GM12878 (cell line): ENCODE data around the gene MIS12. TPM values are rescaled to one million over a fixed set of nuclear protein-coding genes. Genes with fewer than 3 reads are reported as not detected.

ENCODE experiments used
- ATAC-seq: fragments of 200-7000 bp; cut with Tn5 transposase; 3 replicates; pipeline ENCODE4 v1.9.1; 2020; ENCODE audit warnings: mild to moderate bottlenecking, moderate library complexity
- BruUV-seq: library from RNA; stranded (reverse); fragments of 400-500 nt; replicated peaks from 2 replicates; lab custom pipeline; 2021; lab: Mats Ljungman, UMichigan
- CTCF ChIA-PET: fragments of 300-600 bp; sonication (Branson Sonifier 250); formaldehyde crosslinking; extraction: SDS; loops from one replicate; lab custom pipeline; 2021; ENCODE audit warnings: inconsistent platforms; lab: Yijun Ruan, JAX
- POLR2A ChIA-PET: fragments of 350-600 bp; formaldehyde crosslinking; extraction: SDS; loops from one replicate; lab custom pipeline; 2021; ENCODE audit warnings: inconsistent platforms; lab: Charles Lee
- RAD21 ChIA-PET: fragments of 300-600 bp; sonication (Branson Sonifier 250); formaldehyde crosslinking; loops from one replicate; lab custom pipeline; 2023; ENCODE audit warnings: antibody characterized with exemption; ENCODE audit not compliant: unreplicated experiment; lab: Charles Lee
- SMC1A ChIA-PET: fragments of 300-600 bp; sonication (Branson Sonifier 250); formaldehyde crosslinking; loops from one replicate; lab custom pipeline; 2023; ENCODE audit not compliant: unreplicated experiment, uncharacterized antibody; lab: Charles Lee
- DNase-seq: peaks from one replicate; pipeline ENCODE4 v3.0.0-alpha.2; 2011; ENCODE audit warnings: low read depth, low spot score
- FAIRE-seq: peaks from 3 replicates; lab custom pipeline; 2011; peaks lifted over from hg19 to GRCh38; lab: Jason Lieb, UNC
- H2AFZ ChIP-seq: 2 replicates; pipeline ENCODE4 v1.6.0; 2011; ENCODE audit warnings: low read depth, low read length, control low read depth; ENCODE audit not compliant: control insufficient read depth
- H3K27ac ChIP-seq: 2 replicates; pipeline ENCODE4 v1.5.1; 2011; ENCODE audit warnings: control low read depth; ENCODE audit not compliant: control insufficient read depth, insufficient read depth
- H3K27me3 ChIP-seq, 2 experiments: replicated peaks in 1 of 2; 2 replicates each; pipeline versions ENCODE4 v1.6.0 to v1.6.1; 2011; ENCODE audit warnings: low read length in 1 of 2; ENCODE audit not compliant: control insufficient read depth in 2 of 2, insufficient read depth in 2 of 2
- H3K36me3 ChIP-seq, 2 experiments: 2 replicates each; pipeline ENCODE4 v1.5.1; 2011; ENCODE audit warnings: low read length in 1 of 2; ENCODE audit not compliant: control insufficient read depth in 2 of 2, insufficient read depth in 2 of 2
- H3K4me1 ChIP-seq: 2 replicates; pipeline ENCODE4 v1.6.1; 2011; ENCODE audit warnings: mild to moderate bottlenecking, low read length, moderate library complexity, mixed read lengths; ENCODE audit not compliant: control insufficient read depth, insufficient read depth
- H3K4me2 ChIP-seq: 2 replicates; pipeline ENCODE4 v1.6.0; 2011; ENCODE audit warnings: control low read depth; ENCODE audit not compliant: control insufficient read depth, insufficient read depth
- H3K4me3 ChIP-seq: fragments of 200-600 bp; sonication (generic); 2 replicates; pipeline ENCODE4 v1.5.1; 2016
- H3K79me2 ChIP-seq: 2 replicates; pipeline ENCODE4 v1.6.0; 2011; ENCODE audit warnings: low read length; ENCODE audit not compliant: control insufficient read depth, insufficient read depth
- H3K9ac ChIP-seq: 2 replicates; pipeline ENCODE4 v1.8.0; 2011; ENCODE audit warnings: low read length, control low read depth, mixed read lengths; ENCODE audit not compliant: control insufficient read depth, insufficient read depth
- H3K9me3 ChIP-seq: replicated peaks from 3 replicates; pipeline ENCODE4 v1.5.1; 2011; ENCODE audit warnings: mild to moderate bottlenecking, low read length; ENCODE audit not compliant: control insufficient read depth, insufficient read depth
- H4K20me1 ChIP-seq: 2 replicates; pipeline ENCODE4 v1.6.0; 2011; ENCODE audit not compliant: control insufficient read depth, insufficient read depth
- CBFB ChIP-seq: IDR thresholded peaks from 2 replicates; pipeline ENCODE4 v1.6.1; 2016; ENCODE audit warnings: antibody characterized with exemption, low read depth
- SIX5 ChIP-seq: IDR thresholded peaks from 2 replicates; pipeline ENCODE4 v1.6.1; 2011; ENCODE audit warnings: mild to moderate bottlenecking, low read depth, low read length, moderate library complexity; ENCODE audit not compliant: severe bottlenecking
- TCF3 ChIP-seq: IDR thresholded peaks from 2 replicates; pipeline ENCODE4 v1.6.1; 2012; ENCODE audit warnings: low read depth, mild to moderate bottlenecking, low read length, borderline replicate concordance; ENCODE audit not compliant: insufficient read depth
- ZBED1 ChIP-seq: IDR thresholded peaks from 2 replicates; pipeline ENCODE4 v1.6.1; 2016; ENCODE audit warnings: borderline replicate concordance
- WGBS: methylation state at CpG from one replicate; pipeline ENCODE4 v1.1.6; 2016; ENCODE audit warnings: low lambda C conversion rate; ENCODE audit not compliant: insufficient replicate concordance, insufficient coverage; ENCODE audit errors: missing lambda C conversion rate; 5-methylcytosine and 5-hydroxymethylcytosine counted together
- in situ Hi-C: fragments of 300-500 bp; cut with MboI; formaldehyde crosslinking; loops from 9 replicates; pipeline ENCODE4 v1.14.3; 2018; ENCODE audit warnings: mixed read lengths
- intact Hi-C: fragments of 100-400 bp; cut with micrococcal nuclease; formaldehyde crosslinking; loops from one replicate; pipeline ENCODE4 v1.14.2; 2022; ENCODE audit not compliant: unreplicated experiment
- polyA plus RNA-seq, 11 experiments: library from polyadenylated mRNA; depleted of rRNA in 4 of 11; unstranded in 6 of 11; stranded (reverse) in 5 of 11; fragments of >200 nt; fragmentation: Nextera tagmentation in 4 of 11; fragmentation: Illumina TruSeq in 1 of 11; extraction: Ambion mirVana in 4 of 11; extraction: Trizol in 1 of 11; gene quantifications; 1 replicate in 1 of 11; 2 replicates in 10 of 11; pipeline versions ENCODE4 v1.2.1 to v1.2.3, GENCODE V29; 2011 to 2016; ENCODE audit warnings: inconsistent platforms in 2 of 11, missing spikeins in 2 of 11, low read depth in 1 of 11
- total RNA-seq, 4 experiments: library from RNA; depleted of rRNA in 3 of 4; stranded (reverse); fragments of >200 nt in 3 of 4; fragmentation: Illumina TruSeq in 1 of 4; extraction: Trizol in 1 of 4; gene quantifications; 2 replicates each; pipeline versions ENCODE4 v1.2.1 to v1.2.3, GENCODE V29; 2013 to 2021
- TF ChIP-seq, protein P1 (sequence below): fragments of 450-650 bp; formaldehyde crosslinking; IDR thresholded peaks from 2 replicates; pipeline ENCODE4 v1.4.0; 2020; ENCODE audit warnings: mild to moderate bottlenecking, moderate library complexity
- TF ChIP-seq, protein P2 (sequence below): IDR thresholded peaks from 2 replicates; pipeline ENCODE4 v1.6.1; 2011; ENCODE audit warnings: borderline replicate concordance, low read depth, mild to moderate bottlenecking, moderate library complexity, mixed read lengths, low read length; ENCODE audit not compliant: insufficient read depth; ENCODE audit errors: extremely low read length
- TF ChIP-seq, protein P3 (sequence below): fragments of 450-650 bp; IDR thresholded peaks from 2 replicates; pipeline ENCODE4 v1.6.1; 2017; ENCODE audit warnings: antibody characterized with exemption, mild to moderate bottlenecking, moderate library complexity
- TF ChIP-seq, protein P4 (sequence below), 3 experiments: IDR thresholded peaks in 2 of 3; conservative IDR thresholded peaks in 1 of 3; 2 replicates each; pipeline ENCODE4 v1.5.1; 2011; ENCODE audit warnings: low read depth in 3 of 3, low read length in 3 of 3, mild to moderate bottlenecking in 3 of 3, control low read depth in 2 of 3, moderate library complexity in 2 of 3, inconsistent platforms in 1 of 3, mixed read lengths in 1 of 3; ENCODE audit not compliant: control insufficient read depth in 2 of 3, insufficient read depth in 1 of 3; ENCODE audit errors: extremely low read depth in 1 of 3
- TF ChIP-seq, protein P5 (sequence below): fragments of 450-650 bp; IDR thresholded peaks from 2 replicates; pipeline ENCODE4 v1.6.1; 2017; ENCODE audit warnings: low read depth, mild to moderate bottlenecking, moderate library complexity

The MIS12 gene
- total and polyA plus RNA-seq, 10 of the 15 experiments (the other 5 are each of a cell fraction or from before 2014, with no cell fraction given) = 19.8 to 34.2 (median 25.0) TPM

DNA sequence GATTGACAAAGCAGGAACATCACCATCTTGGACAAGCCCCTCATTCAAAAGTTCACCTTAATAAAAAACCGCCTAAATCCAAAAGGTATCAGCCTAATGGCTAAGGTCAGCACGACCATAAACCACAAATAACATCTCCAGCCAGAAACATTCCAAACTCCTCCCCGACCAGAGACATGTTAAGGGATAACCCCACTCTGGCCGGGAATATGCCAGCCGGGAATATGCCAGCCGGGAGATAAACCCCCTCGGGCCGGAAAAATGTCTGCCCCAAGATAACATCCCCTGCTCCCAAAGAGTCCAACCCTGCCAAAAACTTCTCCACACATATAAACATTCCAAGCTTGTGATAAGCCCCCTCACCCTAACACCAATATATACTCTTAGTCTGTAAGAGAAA, 18.9 kb upstream of the MIS12 start:
- CTCF ChIA-PET = interaction anchor here (0.6 to 1.3 kb wide), 3 partner anchors 11 to 359 kb away, joined by 4 to 5 read pairs (median 4); no protein-coding TSS in a partner anchor
- RAD21 ChIA-PET = no interaction called here
- no peaks in the 10 kb centered on the region for H3K9me3 ChIP-seq
- intact Hi-C loops = no loop called here
- DNase-seq (no peak), ATAC-seq (no peak), FAIRE-seq (no peak)
- TF ChIP-seq, protein P1, sequence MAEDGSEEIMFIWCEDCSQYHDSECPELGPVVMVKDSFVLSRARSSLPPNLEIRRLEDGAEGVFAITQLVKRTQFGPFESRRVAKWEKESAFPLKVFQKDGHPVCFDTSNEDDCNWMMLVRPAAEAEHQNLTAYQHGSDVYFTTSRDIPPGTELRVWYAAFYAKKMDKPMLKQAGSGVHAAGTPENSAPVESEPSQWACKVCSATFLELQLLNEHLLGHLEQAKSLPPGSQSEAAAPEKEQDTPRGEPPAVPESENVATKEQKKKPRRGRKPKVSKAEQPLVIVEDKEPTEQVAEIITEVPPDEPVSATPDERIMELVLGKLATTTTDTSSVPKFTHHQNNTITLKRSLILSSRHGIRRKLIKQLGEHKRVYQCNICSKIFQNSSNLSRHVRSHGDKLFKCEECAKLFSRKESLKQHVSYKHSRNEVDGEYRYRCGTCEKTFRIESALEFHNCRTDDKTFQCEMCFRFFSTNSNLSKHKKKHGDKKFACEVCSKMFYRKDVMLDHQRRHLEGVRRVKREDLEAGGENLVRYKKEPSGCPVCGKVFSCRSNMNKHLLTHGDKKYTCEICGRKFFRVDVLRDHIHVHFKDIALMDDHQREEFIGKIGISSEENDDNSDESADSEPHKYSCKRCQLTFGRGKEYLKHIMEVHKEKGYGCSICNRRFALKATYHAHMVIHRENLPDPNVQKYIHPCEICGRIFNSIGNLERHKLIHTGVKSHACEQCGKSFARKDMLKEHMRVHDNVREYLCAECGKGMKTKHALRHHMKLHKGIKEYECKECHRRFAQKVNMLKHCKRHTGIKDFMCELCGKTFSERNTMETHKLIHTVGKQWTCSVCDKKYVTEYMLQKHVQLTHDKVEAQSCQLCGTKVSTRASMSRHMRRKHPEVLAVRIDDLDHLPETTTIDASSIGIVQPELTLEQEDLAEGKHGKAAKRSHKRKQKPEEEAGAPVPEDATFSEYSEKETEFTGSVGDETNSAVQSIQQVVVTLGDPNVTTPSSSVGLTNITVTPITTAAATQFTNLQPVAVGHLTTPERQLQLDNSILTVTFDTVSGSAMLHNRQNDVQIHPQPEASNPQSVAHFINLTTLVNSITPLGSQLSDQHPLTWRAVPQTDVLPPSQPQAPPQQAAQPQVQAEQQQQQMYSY (CRISPR knock-in tag) = no peak
- no peak for TF ChIP-seq ZBED1
- TF ChIP-seq, protein P2, sequence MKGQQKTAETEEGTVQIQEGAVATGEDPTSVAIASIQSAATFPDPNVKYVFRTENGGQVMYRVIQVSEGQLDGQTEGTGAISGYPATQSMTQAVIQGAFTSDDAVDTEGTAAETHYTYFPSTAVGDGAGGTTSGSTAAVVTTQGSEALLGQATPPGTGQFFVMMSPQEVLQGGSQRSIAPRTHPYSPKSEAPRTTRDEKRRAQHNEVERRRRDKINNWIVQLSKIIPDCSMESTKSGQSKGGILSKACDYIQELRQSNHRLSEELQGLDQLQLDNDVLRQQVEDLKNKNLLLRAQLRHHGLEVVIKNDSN = no peak
- TF ChIP-seq, protein P3, sequence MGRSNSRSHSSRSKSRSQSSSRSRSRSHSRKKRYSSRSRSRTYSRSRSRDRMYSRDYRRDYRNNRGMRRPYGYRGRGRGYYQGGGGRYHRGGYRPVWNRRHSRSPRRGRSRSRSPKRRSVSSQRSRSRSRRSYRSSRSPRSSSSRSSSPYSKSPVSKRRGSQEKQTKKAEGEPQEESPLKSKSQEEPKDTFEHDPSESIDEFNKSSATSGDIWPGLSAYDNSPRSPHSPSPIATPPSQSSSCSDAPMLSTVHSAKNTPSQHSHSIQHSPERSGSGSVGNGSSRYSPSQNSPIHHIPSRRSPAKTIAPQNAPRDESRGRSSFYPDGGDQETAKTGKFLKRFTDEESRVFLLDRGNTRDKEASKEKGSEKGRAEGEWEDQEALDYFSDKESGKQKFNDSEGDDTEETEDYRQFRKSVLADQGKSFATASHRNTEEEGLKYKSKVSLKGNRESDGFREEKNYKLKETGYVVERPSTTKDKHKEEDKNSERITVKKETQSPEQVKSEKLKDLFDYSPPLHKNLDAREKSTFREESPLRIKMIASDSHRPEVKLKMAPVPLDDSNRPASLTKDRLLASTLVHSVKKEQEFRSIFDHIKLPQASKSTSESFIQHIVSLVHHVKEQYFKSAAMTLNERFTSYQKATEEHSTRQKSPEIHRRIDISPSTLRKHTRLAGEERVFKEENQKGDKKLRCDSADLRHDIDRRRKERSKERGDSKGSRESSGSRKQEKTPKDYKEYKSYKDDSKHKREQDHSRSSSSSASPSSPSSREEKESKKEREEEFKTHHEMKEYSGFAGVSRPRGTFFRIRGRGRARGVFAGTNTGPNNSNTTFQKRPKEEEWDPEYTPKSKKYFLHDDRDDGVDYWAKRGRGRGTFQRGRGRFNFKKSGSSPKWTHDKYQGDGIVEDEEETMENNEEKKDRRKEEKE = no peak
- TF ChIP-seq, protein P4, sequence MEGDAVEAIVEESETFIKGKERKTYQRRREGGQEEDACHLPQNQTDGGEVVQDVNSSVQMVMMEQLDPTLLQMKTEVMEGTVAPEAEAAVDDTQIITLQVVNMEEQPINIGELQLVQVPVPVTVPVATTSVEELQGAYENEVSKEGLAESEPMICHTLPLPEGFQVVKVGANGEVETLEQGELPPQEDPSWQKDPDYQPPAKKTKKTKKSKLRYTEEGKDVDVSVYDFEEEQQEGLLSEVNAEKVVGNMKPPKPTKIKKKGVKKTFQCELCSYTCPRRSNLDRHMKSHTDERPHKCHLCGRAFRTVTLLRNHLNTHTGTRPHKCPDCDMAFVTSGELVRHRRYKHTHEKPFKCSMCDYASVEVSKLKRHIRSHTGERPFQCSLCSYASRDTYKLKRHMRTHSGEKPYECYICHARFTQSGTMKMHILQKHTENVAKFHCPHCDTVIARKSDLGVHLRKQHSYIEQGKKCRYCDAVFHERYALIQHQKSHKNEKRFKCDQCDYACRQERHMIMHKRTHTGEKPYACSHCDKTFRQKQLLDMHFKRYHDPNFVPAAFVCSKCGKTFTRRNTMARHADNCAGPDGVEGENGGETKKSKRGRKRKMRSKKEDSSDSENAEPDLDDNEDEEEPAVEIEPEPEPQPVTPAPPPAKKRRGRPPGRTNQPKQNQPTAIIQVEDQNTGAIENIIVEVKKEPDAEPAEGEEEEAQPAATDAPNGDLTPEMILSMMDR (IDR thresholded peaks at IDR 0.05 in 2 of 3, conservative IDR thresholded peaks at IDR 0.05 in 1 of 3; ENCODE audit: control insufficient read depth in 2 of 3, extremely low read depth in 1 of 3, insufficient read depth in 1 of 3, low read depth in 3 of 3, low read length in 3 of 3) = no peak
- TF ChIP-seq CBFB = no peak
- no peak for TF ChIP-seq SIX5
- TF ChIP-seq, protein P5, sequence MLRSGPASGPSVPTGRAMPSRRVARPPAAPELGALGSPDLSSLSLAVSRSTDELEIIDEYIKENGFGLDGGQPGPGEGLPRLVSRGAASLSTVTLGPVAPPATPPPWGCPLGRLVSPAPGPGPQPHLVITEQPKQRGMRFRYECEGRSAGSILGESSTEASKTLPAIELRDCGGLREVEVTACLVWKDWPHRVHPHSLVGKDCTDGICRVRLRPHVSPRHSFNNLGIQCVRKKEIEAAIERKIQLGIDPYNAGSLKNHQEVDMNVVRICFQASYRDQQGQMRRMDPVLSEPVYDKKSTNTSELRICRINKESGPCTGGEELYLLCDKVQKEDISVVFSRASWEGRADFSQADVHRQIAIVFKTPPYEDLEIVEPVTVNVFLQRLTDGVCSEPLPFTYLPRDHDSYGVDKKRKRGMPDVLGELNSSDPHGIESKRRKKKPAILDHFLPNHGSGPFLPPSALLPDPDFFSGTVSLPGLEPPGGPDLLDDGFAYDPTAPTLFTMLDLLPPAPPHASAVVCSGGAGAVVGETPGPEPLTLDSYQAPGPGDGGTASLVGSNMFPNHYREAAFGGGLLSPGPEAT = no peak
- no peak for TF ChIP-seq TCF3
- peaks cover 0 to 6% of the 10 kb centered on the region in 2 experiments; a peak in 3 of 4 replicates for H3K36me3 ChIP-seq
- peak overlapping the region; percentile 76 for H3K27ac ChIP-seq
- WGBS = 0% methylated on average over 8 of the region's 8 CpGs
- peak overlapping the region; percentile 92 for H3K9ac ChIP-seq
- H3K79me2 ChIP-seq = peaks cover 60% of the 10 kb centered on the region
- no TSS peak for BruUV-seq
- in situ Hi-C loops = no loop called here
- H3K4me2 ChIP-seq = peak overlapping the region; percentile 79
- SMC1A ChIA-PET = interaction anchor here (0.6 to 1.3 kb wide), 4 partner anchors 17 to 904 kb away, joined by 3 read pairs; partner anchors contain the start of gene C1QBP
- POLR2A ChIA-PET = interaction anchor here (1.4 to 2.3 kb wide), 2 partner anchors 18 to 28 kb away, joined by 4 to 7 read pairs; partner anchors contain the start of gene C1QBP
- H4K20me1 ChIP-seq = no peaks in the 10 kb centered on the region
- no peaks in the 10 kb centered on the region for H3K27me3 ChIP-seq
- no peaks in the 10 kb centered on the region for H3K4me1 ChIP-seq
- peak overlapping the region; percentile 9; the same call in 1 of the 2 replicates for H2AFZ ChIP-seq
- peak overlapping the region; percentile 87 for H3K4me3 ChIP-seq
